Measurements from ENCODE around the gene DCAF7.
A peak's percentile ranks its signal among the peaks of the same experiment; 100 is the strongest.

Gene DCAF7

DNA sequence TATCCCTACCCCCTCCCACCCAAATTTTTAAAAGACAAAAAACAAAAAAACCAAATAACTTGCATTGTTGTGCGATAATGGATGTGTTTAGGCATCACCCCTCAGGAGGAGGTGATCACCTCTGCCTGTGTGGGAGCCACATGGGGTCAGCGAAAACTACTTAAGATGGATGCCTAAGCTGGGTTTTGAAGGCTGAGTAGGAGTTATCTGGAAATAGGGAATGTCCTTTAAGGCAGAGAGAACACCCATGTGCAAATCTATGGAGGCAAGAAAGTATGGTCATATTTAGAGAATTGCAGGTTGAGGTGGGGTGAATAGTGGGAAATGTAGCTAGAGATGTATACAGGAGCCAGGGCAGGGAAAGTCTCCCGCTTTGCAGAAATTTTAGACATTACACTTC is 44.9 kb downstream of the DCAF7 start:
- no peak for FAIRE-seq

DNA sequence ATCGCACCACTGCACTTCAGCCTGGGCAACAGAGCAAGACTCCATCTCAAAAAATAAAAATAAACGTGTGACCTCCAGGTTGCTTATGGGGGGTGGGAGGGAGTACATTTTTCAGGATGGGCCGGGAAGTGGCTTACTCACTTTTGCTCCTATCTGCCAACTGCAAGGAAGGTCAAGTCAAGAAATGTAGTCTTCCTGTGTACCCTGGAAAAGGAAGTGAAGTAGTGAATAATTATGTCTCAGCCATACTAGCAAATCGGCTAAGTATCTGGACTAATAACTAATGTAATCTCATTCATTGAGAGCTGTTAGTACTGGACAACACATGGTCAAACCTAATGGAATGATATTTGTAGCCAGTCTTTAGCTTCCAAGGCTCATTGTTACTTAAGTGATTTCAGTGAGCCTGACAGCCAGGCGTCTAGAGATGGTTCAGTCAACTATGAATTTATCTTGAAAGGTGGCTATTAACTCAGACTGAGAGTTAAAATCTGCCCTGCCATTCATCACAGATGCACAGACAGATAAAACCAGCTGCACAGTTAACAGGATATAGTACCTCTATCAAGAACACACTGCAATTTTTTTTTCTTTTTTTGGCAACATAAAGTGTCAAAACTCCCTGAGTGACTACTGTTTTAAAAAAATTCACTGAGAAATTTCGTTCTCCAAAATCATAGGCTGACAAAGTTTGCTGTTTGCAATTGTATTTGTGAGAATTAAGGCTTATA is 46.7 kb downstream of the DCAF7 start:
- no peak for FAIRE-seq

DNA sequence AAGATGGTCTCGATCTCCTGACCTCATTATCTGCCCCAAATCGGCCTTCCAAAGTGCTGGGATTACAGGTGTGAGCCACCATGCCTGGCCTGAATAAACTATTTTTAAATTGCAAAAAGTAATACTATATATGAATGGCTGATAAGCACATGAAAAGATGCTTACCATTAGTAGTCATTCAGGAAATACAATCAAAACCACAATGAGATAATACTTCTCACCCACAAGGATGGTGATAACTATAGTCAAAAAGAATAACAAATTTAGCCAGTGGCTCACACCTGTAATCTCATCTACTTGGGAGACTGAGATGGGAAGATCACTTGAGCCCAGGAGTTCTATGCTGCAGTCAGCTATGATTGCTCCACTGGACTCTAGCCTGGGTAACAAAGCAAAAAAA is 48.0 kb downstream of the DCAF7 start:
- no peak for FAIRE-seq

DNA sequence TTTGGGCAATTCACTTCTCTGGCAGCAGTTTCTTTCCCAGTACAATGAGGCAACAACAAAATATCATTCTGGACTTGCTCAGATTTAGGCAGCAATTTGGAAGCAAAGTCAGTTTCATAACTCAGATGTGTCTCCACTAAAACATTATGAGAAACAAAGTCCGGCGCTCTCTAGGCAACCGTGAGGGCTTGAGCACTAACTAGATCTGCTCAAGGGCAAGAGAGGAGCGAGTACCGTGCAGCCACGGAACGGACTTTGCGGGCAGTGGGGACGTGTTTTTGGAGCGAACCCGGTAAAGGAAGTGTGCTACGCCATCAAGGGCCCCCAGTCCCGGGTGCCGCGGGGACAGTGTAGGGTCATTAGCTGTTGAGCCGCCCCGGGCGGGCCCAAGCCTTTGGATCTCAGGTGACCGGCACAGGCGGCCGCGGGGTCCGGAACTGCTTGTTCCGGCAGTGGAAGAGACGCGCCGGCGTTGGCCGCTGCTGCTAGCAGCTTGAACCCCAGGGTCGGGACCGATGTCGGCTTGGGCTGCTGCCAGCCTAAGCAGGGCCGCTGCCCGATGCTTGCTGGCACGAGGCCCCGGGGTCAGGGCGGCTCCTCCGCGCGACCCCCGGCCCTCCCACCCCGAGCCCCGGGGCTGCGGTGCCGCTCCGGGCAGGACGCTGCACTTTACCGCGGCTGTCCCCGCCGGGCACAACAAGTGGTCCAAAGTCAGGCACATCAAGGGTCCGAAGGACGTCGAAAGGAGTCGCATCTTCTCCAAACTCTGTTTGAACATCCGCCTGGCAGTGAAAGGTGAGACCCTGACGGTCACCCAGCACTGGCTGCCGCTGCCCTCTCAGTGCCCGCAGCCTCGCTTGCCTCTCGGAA is 50.5 kb downstream of the DCAF7 start, which contains the start of gene TACO1:
TSS of gene TACO1 (plus strand) at position 327 of the 870 bp plus-strand sequence. CDS start at position 516, 189 bp downstream.
- no peak for FAIRE-seq

DNA sequence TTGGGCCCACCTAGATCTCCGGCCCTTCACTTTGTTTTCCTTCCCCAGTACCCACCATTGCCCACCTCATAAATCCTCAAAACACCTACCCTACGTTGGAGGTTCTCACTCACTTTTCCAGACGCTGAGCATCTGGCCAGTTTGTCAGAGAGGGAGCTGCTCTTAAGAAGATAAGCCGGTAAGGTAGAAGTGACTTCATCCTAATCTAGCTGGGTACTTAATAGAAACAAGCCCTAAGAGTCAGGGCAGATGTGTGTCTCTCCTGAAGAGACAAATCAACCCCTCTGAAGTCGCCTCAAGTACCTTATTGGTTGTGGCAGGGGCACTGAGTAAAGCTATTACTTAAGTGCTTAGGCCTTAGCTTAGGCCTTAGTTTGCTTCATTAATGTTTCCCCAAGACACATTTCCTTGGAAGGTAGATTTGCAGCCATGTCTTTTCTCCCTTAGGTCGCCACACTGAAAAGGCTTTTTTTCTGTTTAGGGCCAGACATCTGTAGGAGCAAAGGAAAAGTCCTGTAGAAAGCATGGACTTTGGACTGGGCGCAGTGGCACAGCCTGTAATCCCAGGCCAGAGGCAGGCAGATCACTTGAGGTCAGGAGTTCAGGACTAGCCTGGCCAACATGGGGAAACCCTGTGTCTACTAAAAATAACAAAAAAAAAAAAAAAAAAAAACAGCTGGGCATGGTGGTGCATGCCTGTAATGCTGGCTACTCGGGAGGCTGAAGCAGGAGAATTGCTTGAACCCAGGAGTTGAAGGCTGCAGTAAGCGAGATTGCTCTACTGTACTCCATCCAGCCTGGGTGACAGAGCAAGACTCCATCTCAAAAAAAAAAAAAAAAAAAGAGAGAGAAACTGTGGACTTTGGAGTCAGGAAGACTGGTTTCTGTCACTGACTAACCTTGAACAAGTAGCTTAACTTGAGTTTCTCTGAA is 51.4 kb downstream of the DCAF7 start:
- FAIRE-seq: no peak

DNA sequence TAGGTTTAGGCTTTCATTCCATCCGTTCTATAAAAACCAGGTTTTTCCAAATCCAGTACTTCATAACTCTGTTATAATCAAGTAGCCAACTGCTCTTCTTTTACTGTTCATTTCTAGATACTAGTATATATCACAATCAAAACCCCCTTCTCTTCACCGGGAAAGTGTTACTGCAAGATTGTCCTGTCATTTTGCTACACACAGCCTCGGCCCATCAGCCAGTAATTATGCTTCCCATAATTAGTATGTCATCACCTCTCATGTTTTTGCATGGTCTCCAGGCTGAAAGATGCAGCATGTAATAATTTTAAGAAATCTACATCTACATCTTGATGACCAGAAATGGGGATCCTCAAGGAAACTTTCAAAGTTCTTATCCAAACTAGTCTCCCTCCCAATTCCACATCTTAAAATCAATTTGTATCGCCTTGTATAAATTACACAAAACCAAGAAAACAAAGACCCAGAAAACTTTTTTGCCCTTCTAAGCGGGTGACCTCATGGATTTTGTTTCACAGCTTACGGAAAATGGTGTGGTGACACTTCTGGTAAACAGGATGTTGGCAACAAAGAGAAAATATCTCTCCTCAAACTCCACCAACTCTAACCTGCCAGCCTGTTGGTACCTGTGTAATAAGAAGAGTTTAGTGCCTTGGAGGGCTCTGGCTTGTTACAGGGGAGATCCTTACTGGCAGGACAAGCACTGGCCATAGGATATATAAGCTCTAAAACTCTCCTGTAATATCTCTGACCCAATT is 59.7 kb downstream of the DCAF7 start:
- FAIRE-seq: no peak

DNA sequence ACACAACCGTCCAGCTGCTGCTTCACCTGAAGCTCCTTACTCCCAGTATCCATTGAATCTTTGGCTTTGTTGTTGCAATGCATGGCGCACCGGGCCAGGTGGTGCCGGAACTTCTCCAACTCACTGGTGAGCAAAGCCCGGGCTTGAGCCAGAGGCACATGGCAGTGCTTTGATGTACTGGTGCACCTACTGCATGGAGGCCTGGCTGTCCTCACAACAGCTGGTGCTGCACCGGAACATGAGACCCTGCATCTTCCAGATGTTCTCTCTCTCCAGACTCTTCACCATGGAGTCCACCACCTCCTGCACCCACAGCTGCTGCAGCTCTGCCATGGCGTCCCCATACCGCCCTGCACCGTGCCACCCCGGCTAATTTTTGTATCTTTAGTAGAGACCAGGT is 60.6 kb downstream of the DCAF7 start:
- FAIRE-seq: no peak

DNA sequence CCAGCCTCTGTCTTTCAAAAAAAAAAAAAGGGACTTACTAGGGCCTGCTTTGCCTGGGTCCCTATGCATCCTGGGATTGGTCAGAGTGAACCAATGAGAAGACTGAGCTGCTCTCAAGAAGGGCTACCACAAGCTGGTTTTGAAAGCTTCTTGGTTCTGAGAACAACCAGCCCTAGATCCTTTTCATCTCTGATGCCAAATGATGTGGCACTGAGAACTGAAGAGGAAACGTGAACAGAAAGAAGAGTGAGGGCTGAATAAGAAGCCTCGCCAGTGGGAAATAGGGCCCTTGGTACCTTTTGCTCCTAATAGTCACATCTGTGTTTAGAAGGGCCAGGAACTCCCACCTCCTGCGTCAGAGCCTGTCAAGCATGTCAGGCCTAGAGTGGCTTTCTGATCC is 61.1 kb downstream of the DCAF7 start:
- no peak for FAIRE-seq

DNA sequence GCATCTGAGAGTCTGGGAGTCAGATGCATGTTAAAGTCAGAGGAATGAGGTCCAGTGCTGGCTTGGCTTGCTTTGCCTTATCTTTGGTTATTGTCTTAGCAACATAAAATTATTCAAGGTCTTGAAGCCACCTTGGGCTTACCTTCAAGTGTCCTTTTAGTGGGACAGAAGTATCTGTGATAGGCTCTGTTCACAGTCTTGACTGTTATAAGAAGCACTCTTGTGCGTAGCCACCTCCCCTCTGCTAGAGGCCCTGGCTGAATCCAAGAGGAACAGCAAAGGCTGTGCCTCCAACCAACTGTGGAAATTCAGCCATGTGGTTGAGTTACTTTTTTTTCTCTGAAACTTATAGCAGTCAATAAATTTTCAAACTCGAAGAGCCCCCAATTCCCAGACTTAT is 63.4 kb downstream of the DCAF7 start:
- no peak for FAIRE-seq

DNA sequence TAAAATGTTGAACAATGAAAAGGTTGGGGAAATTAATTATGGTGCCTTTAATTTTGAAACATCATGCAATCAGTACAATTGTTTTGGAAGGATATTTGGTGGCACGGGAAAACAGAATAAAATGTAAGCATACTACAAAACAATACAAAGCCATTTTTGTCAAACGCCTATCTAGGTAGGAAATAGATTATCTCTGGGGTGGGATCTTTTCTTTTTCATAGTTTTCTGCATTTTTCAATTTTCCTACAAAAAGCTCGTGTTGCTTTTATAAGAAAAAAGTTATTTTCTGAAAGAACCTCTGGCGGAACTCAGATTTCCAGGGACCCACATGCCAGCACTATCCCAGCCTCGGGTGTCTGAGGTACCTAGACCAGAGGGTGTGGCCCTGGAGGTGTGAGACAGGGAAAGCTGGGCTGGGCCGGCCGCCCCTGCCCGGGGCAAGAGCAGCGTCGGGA is 71.0 kb downstream of the DCAF7 start:
- FAIRE-seq: no peak

DNA sequence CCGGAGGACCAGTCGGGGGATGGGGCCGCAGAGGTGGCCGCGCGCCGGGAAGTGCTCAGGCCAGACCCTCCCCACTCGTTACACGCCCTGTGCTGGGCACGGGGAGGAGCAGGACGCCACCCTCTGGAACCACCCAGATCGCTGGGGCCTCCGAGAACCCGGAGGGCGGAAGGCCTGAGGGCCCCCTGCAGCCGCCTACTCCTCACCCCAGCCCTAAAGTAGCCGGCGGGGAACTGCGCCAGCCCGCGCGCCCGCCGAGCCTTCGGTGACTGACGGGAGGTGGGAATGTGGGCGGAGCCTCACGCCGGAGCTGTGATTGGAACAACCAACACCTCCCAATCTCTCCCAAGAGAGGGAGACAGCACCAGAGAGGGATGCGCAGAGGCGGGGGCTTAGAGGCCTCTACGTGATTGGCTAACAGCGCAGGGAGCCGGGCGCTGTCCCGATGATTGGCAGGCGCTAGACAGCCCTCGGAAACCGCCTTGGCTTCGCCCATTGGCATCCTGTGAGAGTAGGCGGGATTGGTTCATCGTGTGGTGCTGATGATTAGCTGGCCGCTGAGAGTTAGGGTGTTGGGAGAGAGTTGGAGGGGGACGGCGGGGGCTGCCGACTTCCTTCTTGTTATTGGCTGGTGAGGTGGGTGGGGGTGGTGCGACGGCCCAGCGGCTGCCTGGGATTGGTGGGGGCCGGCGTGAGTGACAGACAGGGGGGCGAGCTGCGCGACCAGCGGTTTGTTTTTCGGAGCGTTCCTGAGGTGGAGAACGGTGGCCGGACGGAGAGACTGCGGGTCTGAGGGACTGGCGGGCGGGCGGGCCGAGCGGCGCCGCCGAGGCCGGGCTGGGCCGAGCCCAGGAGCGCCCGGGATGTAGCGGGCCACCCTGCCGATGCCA is 71.7 kb downstream of the DCAF7 start, which contains the start of gene MAP3K3:
TSS of gene MAP3K3 (plus strand) at position 734 of the 890 bp plus-strand sequence. CDS start 343 bp downstream, outside the sequence.
- FAIRE-seq: peak; percentile 27

DNA sequence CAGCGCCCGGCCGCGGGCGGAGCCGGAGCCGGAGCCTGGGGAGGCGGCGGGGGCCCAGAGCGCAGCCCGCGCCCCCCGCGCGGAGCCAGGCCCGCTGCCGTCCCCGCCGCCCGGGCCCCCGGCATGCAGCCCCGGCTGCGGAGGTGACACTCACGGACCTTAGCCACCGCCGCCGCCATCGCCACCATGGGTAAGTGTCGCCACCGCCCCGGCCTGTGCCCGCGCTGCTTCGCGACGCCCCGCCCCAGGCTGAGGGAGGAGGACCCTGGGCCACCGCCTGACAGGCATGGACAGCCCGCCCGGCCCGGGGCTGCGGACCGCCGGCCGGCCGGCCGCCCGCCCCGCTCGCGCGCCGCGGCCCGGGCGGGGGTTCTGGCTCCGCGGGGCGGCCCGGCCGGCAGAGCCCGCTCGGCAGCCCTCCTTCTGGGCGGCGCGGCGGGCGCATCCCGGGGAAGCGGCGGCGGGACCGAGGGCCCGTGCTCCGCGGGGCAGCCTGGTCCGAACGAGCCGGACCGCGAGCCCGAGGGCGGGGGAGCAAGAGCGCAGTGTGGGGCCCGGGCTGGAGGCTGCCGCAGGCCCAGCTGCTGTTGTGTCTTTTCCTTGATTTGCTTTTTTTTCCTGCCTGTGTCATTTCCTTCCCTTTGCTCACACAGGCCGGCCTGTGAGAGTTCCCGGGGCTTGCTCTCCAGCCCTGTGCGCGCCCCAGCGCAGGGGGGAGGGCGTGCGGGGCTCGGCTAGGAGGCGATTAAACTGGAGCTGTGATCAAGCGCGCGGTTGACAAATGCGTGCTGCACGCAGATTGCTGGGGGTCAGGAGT is 72.5 kb downstream of the DCAF7 start:
- FAIRE-seq: no peak

DNA sequence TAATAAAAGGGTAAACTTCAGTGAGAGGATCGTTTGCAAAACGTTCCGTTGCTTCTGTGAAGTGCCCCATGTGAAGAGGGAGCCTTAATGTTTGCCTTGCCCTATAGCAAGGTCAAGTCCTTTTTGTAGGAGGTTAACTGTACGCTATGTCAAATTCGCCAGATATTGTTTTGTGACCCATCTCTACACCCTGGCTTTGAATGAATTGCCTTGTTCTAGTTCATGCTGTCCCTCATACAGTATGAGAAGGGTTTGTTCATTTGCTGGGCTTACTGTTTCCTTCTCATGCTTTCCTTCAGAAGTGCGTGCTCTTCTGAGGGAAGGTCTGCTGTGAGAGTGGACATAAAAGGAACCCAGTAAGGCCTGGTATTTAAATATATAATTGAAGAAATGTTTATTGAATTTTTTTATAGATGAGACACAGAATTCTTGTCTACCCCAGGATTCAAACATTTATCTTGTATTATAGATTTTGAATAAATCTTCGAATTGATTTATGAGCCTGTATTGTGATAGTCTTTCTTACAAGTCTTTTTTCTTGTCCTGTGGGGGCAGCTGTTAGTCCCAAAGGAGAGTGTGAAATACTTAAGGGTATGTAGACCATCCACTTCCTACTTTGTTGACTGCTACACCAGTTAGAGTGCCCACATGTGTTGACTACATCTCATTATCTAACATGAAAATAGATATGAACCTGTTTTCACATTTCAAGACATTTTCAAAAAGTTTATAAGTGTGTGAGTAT is 73.7 kb downstream of the DCAF7 start:
- FAIRE-seq: no peak

DNA sequence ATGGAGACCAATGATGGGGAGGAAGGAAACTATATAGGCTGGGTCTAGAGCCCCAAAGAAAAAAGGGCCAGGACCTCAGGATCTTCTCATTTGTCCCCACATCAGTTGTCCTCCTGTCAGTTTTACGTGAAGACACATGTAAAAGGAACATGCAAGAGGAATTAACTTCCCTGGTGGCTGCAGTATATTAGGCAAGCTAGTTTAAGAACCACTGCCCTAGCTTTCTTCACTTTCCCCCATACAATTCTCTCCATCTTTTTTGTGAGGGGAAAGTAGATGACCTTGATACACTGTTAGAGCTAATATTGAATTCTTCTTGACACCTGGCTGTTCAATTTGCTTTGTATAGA is 74.2 kb downstream of the DCAF7 start:
- FAIRE-seq: no peak

DNA sequence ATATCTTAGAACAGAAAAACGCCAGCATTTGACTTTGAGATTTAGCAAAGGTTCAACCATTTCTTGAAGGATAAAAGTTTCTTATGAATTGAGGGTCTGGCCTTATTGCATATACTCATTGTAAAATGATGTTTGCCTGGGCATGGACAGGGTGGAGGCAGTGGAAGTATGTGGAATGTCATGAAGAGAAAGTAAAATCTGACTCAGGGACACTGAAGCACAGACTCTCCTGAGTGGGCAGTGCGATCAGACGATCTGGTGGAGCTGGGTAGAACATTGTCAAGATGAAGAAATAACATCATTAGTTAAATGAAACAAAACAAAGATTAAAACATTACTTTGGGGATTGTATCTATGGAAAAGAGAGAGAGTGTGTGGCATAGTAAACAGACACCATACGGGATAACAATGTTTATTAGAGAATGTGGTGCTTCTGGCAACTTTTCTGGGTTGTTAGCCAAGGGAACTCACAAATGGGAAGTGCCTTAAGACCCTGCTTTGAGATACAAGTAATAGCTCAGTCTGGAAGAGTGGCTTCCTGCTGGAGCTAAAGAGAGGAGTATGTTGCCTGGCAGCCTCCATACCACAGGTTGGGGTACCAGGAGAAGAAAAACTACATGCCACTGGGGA is 76.4 kb downstream of the DCAF7 start:
- no peak for FAIRE-seq

DNA sequence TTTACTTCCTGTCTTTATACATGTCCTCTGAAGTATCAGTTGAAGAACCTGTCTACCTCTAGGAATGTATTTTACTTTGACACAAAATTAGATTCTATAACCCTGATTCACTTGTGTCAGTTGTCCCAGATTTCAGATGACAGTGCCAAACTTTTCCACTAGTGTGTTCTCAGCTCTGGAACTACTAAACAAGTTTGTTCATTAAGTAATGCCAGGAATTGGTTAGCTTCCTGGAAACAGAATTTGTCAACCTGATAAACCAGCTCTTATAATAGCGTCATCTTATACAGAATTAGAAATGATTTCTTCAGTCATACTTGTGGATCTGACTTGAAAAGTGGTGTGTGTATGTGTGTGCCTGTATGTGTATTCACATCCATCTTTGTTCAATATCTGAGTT is 79.3 kb downstream of the DCAF7 start:
- FAIRE-seq: no peak

DNA sequence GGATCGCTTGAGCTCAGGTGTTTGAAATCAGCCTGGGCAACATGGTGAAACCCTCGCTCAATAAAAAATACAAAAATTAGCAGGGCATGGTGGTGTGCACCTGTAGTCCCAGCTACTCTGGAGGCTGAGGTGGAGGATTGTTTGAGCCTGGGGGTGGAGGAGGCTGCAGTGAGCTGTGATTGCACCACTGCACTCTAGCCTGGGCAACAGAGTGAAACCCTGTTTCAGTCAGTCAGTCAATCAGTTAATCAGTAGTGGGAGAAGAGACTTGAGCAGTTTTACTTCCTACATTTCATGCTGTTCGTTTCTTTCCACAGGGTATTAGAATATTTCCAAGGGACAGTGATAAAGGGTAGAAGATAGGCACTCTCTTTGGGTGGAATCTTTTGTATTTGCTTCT is 80.8 kb downstream of the DCAF7 start:
- FAIRE-seq: no peak

DNA sequence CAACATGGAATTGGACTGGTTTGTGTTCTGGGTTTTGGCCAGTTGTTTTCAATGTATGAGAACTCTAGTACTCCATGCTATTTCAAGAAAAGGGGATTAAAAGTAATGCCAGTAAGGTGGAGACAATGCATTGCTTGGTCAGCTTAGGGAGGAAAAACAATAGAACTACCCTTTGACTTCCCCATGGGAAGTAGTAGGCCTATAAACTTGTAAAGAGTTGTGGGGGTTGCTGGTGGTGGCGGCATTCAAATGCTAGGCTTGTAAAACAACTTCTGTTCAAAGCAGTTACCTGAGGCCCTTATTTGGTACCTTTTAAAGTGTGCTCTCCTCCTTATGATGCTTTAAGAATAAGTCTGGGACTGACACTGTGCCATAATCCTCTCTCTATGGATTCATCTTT is 81.3 kb downstream of the DCAF7 start:
- FAIRE-seq: no peak

DNA sequence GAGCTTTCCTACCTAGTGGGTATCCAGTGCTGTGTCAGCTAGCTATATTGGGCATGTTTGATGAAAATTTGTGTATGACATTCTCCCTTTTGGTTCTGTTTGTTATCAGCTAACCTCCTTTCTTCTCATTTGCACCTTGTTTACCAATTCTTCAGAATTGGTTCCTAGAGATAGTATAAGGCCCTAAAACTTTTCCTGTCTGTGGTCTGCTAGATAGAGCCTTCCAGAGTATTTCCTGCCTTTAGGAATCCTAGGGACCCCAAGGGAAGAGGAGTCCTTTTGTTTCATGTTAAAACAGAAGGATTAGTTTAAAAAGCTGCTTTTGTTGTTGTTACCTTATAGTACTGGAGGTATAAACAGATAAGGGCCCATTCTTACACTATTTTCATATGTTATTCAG is 83.5 kb downstream of the DCAF7 start:
- FAIRE-seq: no peak

All from islet of Langerhans (tissue), 1 donor.